ENCODE data around the gene GYPE.
"Not testable (repeated sequence)": the region's sequence is repeated elsewhere in the genome, so short reads cannot be mapped to it uniquely, and the experiment has no call there.

DNA sequence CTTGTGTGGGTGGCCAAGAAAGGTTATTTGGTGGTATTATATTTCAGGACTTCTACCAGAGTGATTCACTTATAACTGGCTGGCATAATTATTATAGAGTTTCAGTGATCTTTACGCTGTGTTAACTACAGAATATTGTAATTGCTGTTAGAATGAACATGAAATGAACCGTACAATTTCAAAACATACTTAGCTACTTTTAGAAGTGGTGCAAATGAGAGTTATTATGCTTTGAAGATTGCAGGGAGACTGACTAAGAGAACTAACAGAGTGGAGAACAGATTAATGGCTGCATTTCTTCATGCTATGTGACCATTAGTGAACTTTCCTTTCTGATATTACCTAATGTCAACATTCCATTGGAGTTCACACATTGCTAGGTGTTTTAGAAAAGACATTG, 71.7 kb downstream of the GYPE start:
- not testable (repeated sequence) for TF ChIP-seq SPI1 (IDR thresholded peaks at IDR 0.05; ENCODE audit: borderline replicate concordance, insufficient read depth, low read depth, low read length); NRF1 (conservative IDR thresholded peaks at IDR 0.05; ENCODE audit: low read depth, low read length); ZZZ3 (IDR thresholded peaks at IDR 0.05; ENCODE audit: control insufficient read depth, insufficient read length, low read depth); EZH2 (IDR thresholded peaks at IDR 0.05; ENCODE audit: borderline replicate concordance, control insufficient read depth, low read depth, low read length); ZNF274 (IDR thresholded peaks at IDR 0.05; ENCODE audit: insufficient read depth, insufficient read length); MEF2A (IDR thresholded peaks at IDR 0.05; ENCODE audit: insufficient read depth, low read depth, low read length); SMARCA5 (IDR thresholded peaks at IDR 0.05)
- TF ChIP-seq, protein P1, sequence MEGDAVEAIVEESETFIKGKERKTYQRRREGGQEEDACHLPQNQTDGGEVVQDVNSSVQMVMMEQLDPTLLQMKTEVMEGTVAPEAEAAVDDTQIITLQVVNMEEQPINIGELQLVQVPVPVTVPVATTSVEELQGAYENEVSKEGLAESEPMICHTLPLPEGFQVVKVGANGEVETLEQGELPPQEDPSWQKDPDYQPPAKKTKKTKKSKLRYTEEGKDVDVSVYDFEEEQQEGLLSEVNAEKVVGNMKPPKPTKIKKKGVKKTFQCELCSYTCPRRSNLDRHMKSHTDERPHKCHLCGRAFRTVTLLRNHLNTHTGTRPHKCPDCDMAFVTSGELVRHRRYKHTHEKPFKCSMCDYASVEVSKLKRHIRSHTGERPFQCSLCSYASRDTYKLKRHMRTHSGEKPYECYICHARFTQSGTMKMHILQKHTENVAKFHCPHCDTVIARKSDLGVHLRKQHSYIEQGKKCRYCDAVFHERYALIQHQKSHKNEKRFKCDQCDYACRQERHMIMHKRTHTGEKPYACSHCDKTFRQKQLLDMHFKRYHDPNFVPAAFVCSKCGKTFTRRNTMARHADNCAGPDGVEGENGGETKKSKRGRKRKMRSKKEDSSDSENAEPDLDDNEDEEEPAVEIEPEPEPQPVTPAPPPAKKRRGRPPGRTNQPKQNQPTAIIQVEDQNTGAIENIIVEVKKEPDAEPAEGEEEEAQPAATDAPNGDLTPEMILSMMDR (IDR thresholded peaks at IDR 0.05 in 2 of 3, conservative IDR thresholded peaks at IDR 0.05 in 1 of 3; ENCODE audit: control insufficient read depth in 2 of 3, extremely low read depth in 1 of 3, insufficient read depth in 1 of 3, low read depth in 3 of 3, low read length in 3 of 3): not testable (repeated sequence)

Measured in GM12878 (cell line).